PC-3 (cell line): ENCODE measurements around the gene COG5. TPM values are rescaled to one million over a fixed set of nuclear protein-coding genes. Genes with fewer than 3 reads are reported as not detected.

Source experiments
- ATAC-seq: fragments of 200-7000 bp; cut with Tn5 transposase; 2 replicates; pipeline ENCODE4 v1.9.1; 2020; ENCODE audit warnings: mild to moderate bottlenecking, moderate library complexity
- BruUV-seq: library from RNA; stranded (reverse); fragments of 400-500 nt; replicated peaks from 2 replicates; lab custom pipeline; 2021; lab: Mats Ljungman, UMichigan
- CTCF ChIA-PET: fragments of 300-600 bp; sonication (Branson Sonifier 250); formaldehyde crosslinking; loops from one replicate; lab custom pipeline; 2022; ENCODE audit warnings: antibody characterized with exemption; lab: Charles Lee
- POLR2A ChIA-PET: fragments of 300-600 bp; sonication (Branson Sonifier 250); formaldehyde crosslinking; loops from one replicate; lab custom pipeline; 2022; ENCODE audit warnings: antibody characterized with exemption; ENCODE audit not compliant: unreplicated experiment; lab: Charles Lee
- DNase-seq: peaks from one replicate; pipeline ENCODE4 v3.0.0-alpha.2; 2015
- H2AFZ ChIP-seq: fragments of 300-600 bp; sonication (generic); 2 replicates; pipeline ENCODE4 v1.6.0; 2016; ENCODE audit warnings: antibody characterized with exemption, low read length
- H3F3A ChIP-seq: fragments of 300-600 bp; sonication (generic); one replicate; pipeline ENCODE4 v1.6.0; 2017; ENCODE audit warnings: antibody characterized with exemption, low read length, control low read depth, mild to moderate bottlenecking; ENCODE audit not compliant: unreplicated experiment
- H3K27ac ChIP-seq: fragments of 300-600 bp; sonication (generic); 2 replicates; pipeline ENCODE4 v1.5.1; 2016; ENCODE audit warnings: mild to moderate bottlenecking, low read length
- H3K27me3 ChIP-seq: fragments of 300-600 bp; sonication (generic); 2 replicates; pipeline ENCODE4 v1.6.1; 2016; ENCODE audit warnings: low read length, mixed read lengths
- H3K36me3 ChIP-seq: fragments of 300-600 bp; sonication (generic); 2 replicates; pipeline ENCODE4 v1.6.1; 2016; ENCODE audit warnings: low read depth, mixed run types, low read length, mixed read lengths
- H3K4me1 ChIP-seq: fragments of 300-600 bp; sonication (generic); 2 replicates; pipeline ENCODE4 v1.5.1; 2016; ENCODE audit warnings: low read length; ENCODE audit not compliant: insufficient read depth
- H3K4me2 ChIP-seq: fragments of 300-600 bp; sonication (generic); 2 replicates; pipeline ENCODE4 v1.6.0; 2016; ENCODE audit warnings: low read length
- H3K4me3 ChIP-seq: fragments of 300-600 bp; sonication (generic); 2 replicates; pipeline ENCODE4 v1.5.1; 2016; ENCODE audit warnings: mild to moderate bottlenecking, low read length, mixed read lengths
- H3K79me2 ChIP-seq: fragments of 300-600 bp; sonication (generic); 2 replicates; pipeline ENCODE4 v1.6.1; 2017; ENCODE audit warnings: low read length, mixed read lengths
- H3K9ac ChIP-seq: fragments of 300-600 bp; sonication (generic); 2 replicates; pipeline ENCODE4 v1.6.0; 2016; ENCODE audit warnings: mild to moderate bottlenecking, low read length
- H3K9me2 ChIP-seq: fragments of 300-600 bp; sonication (generic); replicated peaks from 2 replicates; pipeline ENCODE4 v1.6.1; 2016; ENCODE audit warnings: mixed run types, low read length, mixed read lengths
- H3K9me3 ChIP-seq: fragments of 300-600 bp; sonication (generic); 2 replicates; pipeline ENCODE4 v1.6.1; 2016; ENCODE audit warnings: low read length, mixed read lengths
- H4K20me1 ChIP-seq: fragments of 300-600 bp; sonication (generic); 2 replicates; pipeline ENCODE4 v1.6.1; 2016; ENCODE audit warnings: low read length, mixed read lengths
- EZH2 ChIP-seq: fragments of 300-600 bp; sonication (generic); IDR thresholded peaks from one replicate; pipeline ENCODE4 v1.6.1; 2017; ENCODE audit warnings: antibody characterized with exemption, mild to moderate bottlenecking, low read length; ENCODE audit not compliant: unreplicated experiment
- EZH2phosphoT487 ChIP-seq: fragments of 300-600 bp; sonication (generic); IDR thresholded peaks from 2 replicates; pipeline ENCODE4 v1.6.1; 2018; ENCODE audit warnings: mild to moderate bottlenecking, antibody characterized with exemption, low read length, borderline replicate concordance
- intact Hi-C: fragments of 100-400 bp; cut with micrococcal nuclease; formaldehyde crosslinking; loops from 2 replicates; pipeline ENCODE4 v1.9.0; 2023
- total RNA-seq: library from RNA; depleted of rRNA; stranded (reverse); fragments of >200 nt; gene quantifications from 2 replicates; pipeline ENCODE4 v1.2.3, GENCODE V29; 2014
- TF ChIP-seq, protein P1 (sequence below): fragments of 300-600 bp; sonication (generic); conservative IDR thresholded peaks from 2 replicates; pipeline ENCODE4 v1.5.1; 2017; ENCODE audit warnings: antibody characterized with exemption, low read depth, mild to moderate bottlenecking, low read length

The COG5 gene
- total RNA-seq, 1 experiment from 2014 or later = 51.7 TPM

GRCh38 chr7:107344286-107344685 is 219.4 kb downstream of the COG5 start:
- intact Hi-C loops = no loop called here
- no peak overlapping the region for H3K4me3 ChIP-seq
- DNase-seq (no peak), ATAC-seq (no peak)
- ChIA-PET POLR2A (no interaction called here), CTCF (no interaction called here)
- H3K4me1 ChIP-seq = no peaks in the 10 kb centered on the region
- H3K9me3 ChIP-seq = no peaks in the 10 kb centered on the region
- no peaks in the 10 kb centered on the region for H4K20me1 ChIP-seq
- H3K79me2 ChIP-seq = no peaks in the 10 kb centered on the region
- no TSS peak for BruUV-seq
- TF ChIP-seq EZH2 (no peak), EZH2phosphoT487 (no peak)
- TF ChIP-seq, protein P1, sequence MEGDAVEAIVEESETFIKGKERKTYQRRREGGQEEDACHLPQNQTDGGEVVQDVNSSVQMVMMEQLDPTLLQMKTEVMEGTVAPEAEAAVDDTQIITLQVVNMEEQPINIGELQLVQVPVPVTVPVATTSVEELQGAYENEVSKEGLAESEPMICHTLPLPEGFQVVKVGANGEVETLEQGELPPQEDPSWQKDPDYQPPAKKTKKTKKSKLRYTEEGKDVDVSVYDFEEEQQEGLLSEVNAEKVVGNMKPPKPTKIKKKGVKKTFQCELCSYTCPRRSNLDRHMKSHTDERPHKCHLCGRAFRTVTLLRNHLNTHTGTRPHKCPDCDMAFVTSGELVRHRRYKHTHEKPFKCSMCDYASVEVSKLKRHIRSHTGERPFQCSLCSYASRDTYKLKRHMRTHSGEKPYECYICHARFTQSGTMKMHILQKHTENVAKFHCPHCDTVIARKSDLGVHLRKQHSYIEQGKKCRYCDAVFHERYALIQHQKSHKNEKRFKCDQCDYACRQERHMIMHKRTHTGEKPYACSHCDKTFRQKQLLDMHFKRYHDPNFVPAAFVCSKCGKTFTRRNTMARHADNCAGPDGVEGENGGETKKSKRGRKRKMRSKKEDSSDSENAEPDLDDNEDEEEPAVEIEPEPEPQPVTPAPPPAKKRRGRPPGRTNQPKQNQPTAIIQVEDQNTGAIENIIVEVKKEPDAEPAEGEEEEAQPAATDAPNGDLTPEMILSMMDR = no peak
- no peak overlapping the region for H3K27ac ChIP-seq
- H3K36me3 ChIP-seq = no peaks in the 10 kb centered on the region
- no peaks in the 10 kb centered on the region for H3K27me3 ChIP-seq
- no peak overlapping the region for H3K4me2 ChIP-seq
- no peak overlapping the region for H3K9ac ChIP-seq
- no peaks in the 10 kb centered on the region for H3F3A ChIP-seq
- no peaks in the 10 kb centered on the region for H3K9me2 ChIP-seq
- H2AFZ ChIP-seq = no peak overlapping the region

DNA sequence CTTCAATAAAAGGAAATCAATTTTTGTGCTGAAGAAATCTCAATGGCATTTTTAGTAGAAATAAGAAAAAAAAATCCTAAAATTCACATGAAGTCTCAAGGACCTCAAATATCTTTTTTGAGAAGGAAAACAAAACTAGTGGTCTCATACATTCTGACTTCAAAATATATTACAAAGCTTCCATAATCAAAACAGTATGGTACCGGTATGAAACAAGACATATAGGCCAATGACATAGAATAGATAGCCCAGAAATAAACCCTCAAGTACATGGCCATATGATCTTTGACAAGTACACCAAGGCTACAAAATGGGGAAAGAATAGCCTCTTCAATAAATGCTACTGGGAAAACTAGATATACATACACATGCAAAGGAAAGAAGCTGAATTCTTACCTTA is 225.6 kb downstream of the COG5 start:
- Histone ChIP-seq H3K9ac (no peak overlapping the region), H3K27me3 (no peaks in the 10 kb centered on the region), H3K9me2 (no peaks in the 10 kb centered on the region), H3F3A (no peaks in the 10 kb centered on the region), H3K36me3 (no peaks in the 10 kb centered on the region; the same call in 1 of the 2 replicates), H3K9me3 (0 out of 2 replicates have a peak, but pooled peaks cover 5% of the 10 kb centered on the region), H3K4me3 (no peak overlapping the region), H3K4me1 (no peaks in the 10 kb centered on the region), H4K20me1 (no peaks in the 10 kb centered on the region), H3K79me2 (no peaks in the 10 kb centered on the region), H3K27ac (no peak overlapping the region), H3K4me2 (no peak overlapping the region), H2AFZ (no peak overlapping the region)
- POLR2A ChIA-PET = no interaction called here
- DNase-seq (no peak), ATAC-seq (no peak)
- CTCF ChIA-PET = no interaction called here
- BruUV-seq = no TSS peak
- intact Hi-C loops = no loop called here
- TF ChIP-seq EZH2phosphoT487 = no peak
- TF ChIP-seq EZH2 = no peak
- TF ChIP-seq, protein P1 = no peak

DNA sequence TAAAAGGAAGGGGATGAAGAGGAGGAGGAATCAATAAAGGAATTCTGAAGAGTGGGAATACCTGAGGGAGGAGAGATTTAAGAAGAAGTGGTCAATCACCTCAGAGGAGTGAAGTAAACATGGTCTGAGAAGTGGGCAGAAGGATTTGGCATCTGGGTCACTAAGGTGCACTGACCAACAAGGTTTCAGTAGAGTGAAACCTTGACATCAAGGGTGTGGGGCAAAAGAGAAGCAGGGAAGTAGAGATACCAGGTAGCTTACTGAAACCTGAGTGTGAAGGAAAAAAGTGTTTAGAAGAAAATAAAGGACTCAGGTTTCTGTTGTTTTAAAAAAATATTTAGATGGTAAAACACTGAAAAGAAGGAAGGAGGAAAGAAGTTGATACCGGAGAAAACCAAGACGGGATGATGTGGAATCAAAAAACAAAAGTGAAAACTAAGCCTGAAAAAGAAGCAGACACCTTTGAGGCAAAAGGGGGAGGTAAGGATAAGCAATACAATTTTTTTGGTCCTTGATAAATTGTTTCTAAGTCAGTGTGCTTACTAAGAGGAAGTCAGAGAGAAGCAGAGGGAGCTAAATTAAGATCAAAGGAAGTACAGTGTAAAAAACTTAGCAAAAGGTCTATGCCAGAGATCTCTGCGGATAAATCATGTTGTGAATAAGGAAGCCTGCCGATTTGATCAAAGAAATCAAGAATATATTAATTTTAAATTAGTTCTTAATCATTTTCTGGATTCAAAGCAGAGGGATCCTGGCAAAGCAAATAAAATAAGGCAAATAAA is 231.0 kb downstream of the COG5 start:
- Histone ChIP-seq H3F3A (no peaks in the 10 kb centered on the region), H3K36me3 (no peaks in the 10 kb centered on the region), H3K79me2 (no peaks in the 10 kb centered on the region), H3K4me3 (no peak overlapping the region), H3K9ac (no peak overlapping the region), H3K9me2 (no peaks in the 10 kb centered on the region), H3K4me1 (peaks cover 8% of the 10 kb centered on the region), H3K9me3 (no peaks in the 10 kb centered on the region), H4K20me1 (no peaks in the 10 kb centered on the region), H3K27me3 (no peaks in the 10 kb centered on the region), H2AFZ (no peak overlapping the region), H3K4me2 (no peak overlapping the region), H3K27ac (no peak overlapping the region)
- ATAC-seq = no peak
- no peak for TF ChIP-seq EZH2phosphoT487
- no peak for TF ChIP-seq EZH2
- TF ChIP-seq, protein P1 = no peak
- POLR2A ChIA-PET = no interaction called here
- no peak for DNase-seq
- BruUV-seq = no TSS peak
- intact Hi-C loops = no loop called here
- CTCF ChIA-PET = no interaction called here
